IPS-NIHi11 (cell line): ENCODE measurements around the gene VRTN.
"Not testable (repeated sequence)": the region's sequence is repeated elsewhere in the genome, so short reads cannot be mapped to it uniquely, and the experiment has no call there.

Experiments
- DNase-seq: peaks from one replicate; pipeline ENCODE4 v3.0.0; 2012; ENCODE audit warnings: mixed read lengths, low spot score

VRTN gene

GRCh38 chr14:74348735-74349463 lies 628 bp downstream of the VRTN start:
- DNase-seq: peak; percentile 62

DNA sequence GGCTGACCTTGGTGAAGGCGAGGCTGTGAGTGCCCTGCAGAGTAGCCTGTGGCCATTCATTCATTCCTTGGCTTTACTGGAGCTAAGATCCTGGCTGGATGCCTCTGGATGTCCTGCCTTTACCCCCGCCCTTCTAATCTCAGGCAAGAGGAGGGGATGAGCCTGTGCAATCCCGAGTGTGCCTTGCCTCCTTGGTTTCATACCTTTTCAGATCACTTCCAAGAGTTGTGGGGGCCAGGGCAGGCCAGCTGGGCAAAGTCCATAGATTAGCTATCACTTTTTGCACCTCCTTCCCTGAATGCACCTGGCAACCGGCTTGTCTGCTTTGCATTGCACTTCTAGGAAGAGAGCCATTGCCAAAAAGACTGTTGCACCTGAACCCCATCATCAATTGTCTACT lies 1.5 kb downstream of the VRTN start:
- no peak for DNase-seq

GRCh38 chr14:74350211-74350927 lies 2.1 kb downstream of the VRTN start:
- no peak for DNase-seq

GRCh38 chr14:74350928-74351323 lies 2.7 kb downstream of the VRTN start:
- no peak for DNase-seq

DNA sequence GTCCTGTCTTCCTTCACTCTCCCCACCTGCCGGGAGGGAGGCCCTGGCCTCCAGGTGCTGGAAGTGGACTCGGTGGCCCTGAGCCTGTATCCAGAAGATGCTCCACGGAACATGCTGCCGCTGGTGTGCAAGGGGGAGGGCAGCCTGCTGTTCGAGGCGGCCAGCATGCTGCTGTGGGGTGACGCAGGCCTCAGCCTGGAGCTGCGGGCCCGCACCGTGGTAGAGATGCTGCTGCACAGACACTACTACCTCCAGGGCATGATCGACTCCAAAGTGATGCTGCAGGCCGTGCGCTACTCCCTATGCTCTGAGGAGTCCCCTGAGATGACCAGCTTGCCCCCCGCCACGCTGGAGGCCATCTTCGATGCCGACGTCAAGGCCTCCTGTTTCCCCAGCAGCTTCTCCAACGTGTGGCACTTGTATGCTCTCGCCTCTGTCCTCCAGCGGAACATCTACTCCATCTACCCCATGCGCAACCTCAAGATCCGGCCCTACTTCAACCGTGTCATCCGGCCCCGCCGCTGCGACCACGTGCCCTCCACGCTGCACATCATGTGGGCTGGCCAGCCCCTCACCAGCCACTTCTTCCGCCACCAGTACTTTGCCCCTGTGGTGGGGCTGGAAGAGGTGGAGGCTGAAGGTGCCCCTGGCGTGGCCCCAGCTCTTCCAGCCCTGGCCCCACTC lies 8.8 kb downstream of the VRTN start:
- no peak for DNase-seq

DNA sequence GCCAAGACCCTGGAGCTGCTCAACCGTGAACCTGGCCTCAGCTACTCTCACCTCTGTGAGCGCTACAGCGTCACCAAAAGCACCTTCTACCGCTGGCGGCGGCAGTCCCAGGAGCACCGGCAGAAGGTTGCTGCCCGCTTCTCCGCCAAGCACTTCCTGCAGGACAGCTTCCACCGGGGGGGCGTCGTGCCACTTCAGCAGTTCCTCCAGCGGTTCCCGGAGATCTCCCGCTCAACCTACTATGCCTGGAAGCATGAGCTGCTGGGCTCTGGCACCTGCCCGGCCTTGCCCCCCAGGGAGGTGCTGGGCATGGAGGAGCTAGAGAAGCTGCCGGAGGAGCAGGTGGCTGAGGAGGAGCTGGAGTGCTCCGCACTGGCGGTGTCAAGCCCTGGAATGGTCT lies 9.3 kb downstream of the VRTN start:
- no peak for DNase-seq

- DNase-seq: no peak
These were observed 10.0 kb downstream of the VRTN start for GRCh38 chr14:74358176-74358829.

GRCh38 chr14:74360163-74360562 lies 11.9 kb downstream of the VRTN start:
- DNase-seq: no peak

DNA sequence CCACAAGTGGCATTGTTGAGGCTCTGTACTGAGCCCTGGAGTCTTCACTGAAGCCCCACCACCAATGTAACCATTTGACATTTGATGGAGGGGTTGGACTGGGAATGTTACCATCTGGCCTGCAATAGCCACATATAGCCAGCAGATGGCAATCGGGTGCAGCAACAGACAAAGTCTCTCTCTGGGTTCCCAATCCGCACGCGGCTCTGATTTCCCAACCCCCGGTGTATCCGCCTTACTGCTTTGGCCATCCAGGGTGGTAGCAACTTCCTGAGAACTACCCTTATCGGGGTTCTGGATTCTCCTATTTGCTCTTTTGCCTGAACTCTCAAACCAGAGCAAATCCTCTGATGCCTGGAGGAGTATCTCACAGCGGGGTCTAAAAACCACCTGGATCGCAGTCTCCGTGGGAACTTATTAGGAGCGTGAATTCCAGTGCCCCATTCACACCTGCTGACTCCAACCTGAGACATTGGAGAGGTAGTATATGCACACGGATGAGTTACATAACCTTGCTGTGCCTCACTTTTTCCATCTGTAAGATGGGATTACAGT lies 14.2 kb downstream of the VRTN start:
- DNase-seq: peak; percentile 94

DNA sequence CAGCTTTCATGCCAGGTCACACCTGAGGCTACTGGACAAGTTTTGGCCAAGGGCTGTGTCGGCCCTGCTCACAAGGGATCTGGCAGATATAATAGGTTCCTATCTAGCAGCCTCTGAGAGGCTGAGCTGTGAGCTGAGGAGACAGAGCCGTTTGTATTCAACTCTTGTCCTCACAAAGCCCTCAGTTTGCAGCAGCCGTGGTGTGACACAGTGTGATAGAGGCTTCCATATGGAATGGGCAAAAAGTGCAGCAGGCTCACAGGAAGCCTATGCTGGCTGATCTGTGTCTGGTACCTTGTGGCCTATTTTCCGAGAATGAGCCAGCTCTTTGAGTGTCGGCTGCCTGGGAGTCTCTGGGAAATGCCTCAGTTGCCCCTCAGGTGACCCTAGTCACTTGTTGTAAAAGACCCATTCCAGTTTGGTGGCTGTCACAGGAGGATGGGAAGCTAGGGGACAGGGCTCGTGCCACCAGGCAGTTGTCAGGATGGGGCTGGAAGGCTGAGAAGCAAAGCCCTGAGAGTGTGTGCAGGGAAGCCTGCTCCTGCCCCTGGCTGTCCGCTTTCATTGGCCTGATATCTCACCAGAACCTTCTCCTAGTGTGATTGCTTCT lies 16.1 kb downstream of the VRTN start:
- no peak for DNase-seq

GRCh38 chr14:74368026-74368425 lies 19.8 kb downstream of the VRTN start:
- no peak for DNase-seq

DNA sequence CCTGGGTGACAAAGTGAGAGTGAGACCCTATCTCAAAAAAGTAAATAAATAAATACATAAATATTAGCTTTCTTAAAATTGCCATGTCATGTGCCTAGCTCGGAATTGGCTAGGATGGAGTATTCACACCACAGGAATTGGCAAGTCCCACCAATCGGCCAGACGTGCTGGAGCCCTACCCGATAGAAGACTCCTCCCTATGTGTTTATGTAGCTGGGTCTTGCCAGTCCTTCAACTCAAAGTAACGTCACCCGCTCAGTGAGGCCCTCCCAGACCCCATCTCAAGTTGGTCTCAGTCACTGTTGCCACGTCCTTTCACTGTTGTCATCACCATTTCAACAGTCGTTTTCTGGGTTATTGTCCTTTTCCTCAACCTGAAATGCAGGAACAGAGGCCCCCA lies 20.2 kb downstream of the VRTN start:
- no peak for DNase-seq

DNA sequence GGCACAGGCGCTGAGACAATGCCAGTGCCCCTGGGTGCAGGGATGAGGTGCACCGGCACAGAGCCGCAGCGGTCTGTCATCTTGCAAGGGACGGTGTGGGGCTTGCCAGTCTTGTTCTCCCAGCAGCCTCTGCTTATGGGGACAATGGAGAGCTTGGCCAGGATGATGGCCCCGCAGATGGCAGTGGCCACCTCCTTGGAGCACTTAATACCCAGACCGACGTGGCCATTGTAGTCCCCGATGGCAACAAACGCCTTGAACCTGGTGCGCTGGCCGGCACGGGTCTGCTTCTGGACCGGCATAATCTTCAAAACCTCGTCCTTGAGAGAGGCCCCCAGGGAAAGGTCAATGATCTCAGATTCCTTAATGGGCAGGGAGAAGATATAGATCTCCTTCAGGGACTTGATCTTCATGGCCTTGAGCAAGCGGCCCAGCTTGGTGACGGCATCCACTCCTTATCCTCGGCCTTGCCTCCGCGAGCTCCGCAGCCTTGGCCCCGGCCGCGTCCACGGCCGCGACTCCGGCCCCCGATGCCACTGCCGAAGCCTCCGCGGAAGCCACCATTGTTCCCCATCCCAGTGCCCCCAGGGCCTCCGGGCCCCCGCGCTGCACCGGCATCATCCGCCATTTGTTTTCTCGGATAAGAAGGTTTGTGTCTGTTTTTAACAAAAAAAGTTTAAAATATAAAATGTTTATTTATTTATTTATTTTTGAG lies 29.9 kb downstream of the VRTN start:
- DNase-seq: no peak

DNA sequence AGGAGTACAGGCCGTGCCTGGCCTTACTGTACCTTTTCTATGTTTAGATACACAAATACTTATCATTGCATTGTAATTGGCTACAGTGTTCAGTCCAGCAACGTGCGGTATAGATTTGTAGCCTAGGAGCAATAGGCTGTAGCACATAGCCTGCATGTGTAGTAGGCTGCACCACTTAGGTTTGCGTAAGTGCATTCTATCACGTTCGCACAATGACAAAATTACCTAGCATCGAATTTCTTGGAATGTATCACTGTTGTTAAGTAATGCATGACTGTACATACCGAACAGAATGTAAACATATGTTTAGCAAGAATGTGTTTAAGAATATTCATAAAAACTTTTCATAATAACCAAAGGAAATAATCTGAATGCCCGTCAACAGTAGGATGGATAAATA lies 31.9 kb downstream of the VRTN start:
- DNase-seq: peak; percentile 10

GRCh38 chr14:74380845-74381244 lies 32.6 kb downstream of the VRTN start:
- no peak for DNase-seq

DNA sequence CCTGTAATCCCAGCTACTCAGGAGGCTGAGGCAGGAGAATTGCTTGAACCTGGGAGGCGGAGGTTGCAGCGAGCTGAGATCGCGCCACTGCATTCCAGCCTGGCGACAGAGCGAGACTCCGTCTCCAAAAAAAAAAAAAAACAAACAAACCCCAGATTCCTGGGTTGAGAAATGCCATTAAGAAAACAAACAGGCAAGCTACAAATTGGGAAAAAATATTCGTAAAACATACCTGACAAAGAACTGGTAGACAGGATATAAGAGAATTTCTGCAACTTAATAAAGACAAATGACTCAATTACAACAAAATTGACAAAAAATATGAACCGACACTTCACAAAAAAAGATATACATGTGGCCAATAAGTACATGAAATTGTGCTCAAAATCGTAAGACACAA lies 33.3 kb downstream of the VRTN start:
- peak; percentile 0 for DNase-seq

GRCh38 chr14:74382231-74382630 lies 34.0 kb downstream of the VRTN start:
- no peak for DNase-seq

DNA sequence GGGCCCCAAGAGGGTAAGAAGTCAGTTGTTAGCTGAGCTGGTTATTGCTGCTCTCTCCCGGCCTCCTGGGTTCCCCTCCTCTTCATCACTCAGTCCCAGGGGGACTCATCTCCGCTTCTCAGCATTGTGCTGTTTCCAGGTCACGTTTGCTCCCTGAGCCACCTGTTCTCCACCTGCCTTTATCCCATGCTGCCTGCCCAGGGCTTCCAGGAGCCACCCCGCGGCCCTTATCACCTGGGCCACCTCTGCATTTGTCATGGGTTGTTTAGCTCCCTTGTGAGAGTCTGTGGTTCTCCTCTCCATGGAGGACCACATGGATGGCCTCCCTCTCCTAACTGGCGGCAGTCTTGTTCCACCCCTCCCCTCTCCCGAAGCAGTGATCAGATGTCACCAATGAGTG lies 41.7 kb downstream of the VRTN start:
- DNase-seq: no peak

DNA sequence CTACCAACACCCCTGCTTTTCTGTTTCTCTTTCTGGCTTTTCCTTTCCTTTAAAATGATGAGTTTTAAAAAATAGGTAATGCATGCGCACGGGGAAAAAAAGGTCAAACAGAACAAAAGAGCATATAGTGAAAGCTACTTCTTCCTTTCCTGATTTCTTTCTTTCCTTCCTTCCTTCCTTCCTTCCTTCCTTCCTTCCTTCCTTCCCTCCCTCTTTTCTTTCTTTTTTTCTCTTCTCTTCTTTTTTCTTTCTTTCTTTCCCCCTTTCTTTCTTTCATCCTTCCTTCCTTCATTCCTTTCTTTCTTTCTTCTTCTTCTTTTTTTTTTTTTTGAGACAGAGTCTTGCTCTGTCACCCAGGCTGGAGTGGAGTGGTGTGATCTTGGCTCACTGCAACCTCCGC lies 42.2 kb downstream of the VRTN start:
- DNase-seq: not testable (repeated sequence)

GRCh38 chr14:74391479-74391878 lies 43.2 kb downstream of the VRTN start:
- DNase-seq: no peak
